ENCODE data around the gene C1GALT1.

Gene C1GALT1

DNA sequence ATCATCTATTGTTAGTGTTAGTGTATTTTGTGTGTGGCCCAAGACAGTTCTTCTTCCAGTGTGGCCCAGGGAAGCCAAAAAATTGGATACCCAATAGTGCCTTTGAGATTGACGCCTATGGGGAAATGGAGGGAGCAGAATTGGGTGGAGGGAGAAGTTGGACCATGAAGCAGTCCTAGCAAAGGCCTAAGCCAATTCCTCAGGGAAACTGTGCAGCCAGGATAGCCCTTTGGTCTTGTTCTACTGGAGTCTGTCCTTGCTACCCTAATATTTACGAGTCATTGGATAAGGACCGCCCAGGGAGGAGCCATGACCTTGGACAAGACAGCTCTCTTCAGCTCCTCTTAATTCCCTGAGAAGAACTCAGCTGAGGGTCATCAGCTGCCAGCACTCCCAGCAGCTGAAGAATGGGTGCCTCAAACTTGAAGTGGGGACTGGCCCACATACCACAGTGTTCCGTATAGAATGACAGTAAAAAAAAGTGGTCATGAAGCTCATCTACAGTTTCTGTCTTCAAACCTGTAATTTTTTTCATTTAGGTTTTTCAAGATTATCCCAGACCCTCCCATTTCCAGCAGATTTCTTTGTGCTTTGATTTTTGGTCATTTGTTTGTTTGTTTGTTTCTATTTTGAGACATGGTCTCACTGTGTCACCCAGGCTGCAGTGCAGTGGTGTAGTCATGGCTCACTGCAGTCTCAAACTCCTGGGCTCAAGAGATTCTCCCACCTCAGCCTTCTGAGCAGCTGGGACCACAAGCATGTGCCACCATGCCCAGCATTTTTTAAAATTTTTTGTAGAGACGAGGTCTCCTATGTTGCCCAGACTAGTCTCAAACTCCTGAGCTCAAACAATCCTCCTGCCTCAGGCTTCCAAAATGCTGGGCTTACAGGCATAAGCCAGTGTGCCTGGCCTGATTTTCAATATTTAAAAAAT, 81.2 kb downstream of the C1GALT1 start:
- H3K9ac ChIP-seq, result no peak overlapping the region
- H4K20me1 ChIP-seq, result no peaks in the 10 kb centered on the region
- peaks cover 12% of the 10 kb centered on the region; the same call in 1 of the 2 replicates for H3K36me3 ChIP-seq
- H3K9me3 ChIP-seq, result peaks cover 39% of the 10 kb centered on the region
- H3K4me2 ChIP-seq, result peak overlapping the region; percentile 36
- H3K4me1 ChIP-seq, result peaks cover 46% of the 10 kb centered on the region
- no peak overlapping the region for H3K4me3 ChIP-seq
- H3K27ac ChIP-seq, result no peak overlapping the region
- H3K27me3 ChIP-seq, result no peaks in the 10 kb centered on the region
- TF ChIP-seq Cebpa-rat (IDR thresholded peaks at IDR 0.05), result no peak

DNA sequence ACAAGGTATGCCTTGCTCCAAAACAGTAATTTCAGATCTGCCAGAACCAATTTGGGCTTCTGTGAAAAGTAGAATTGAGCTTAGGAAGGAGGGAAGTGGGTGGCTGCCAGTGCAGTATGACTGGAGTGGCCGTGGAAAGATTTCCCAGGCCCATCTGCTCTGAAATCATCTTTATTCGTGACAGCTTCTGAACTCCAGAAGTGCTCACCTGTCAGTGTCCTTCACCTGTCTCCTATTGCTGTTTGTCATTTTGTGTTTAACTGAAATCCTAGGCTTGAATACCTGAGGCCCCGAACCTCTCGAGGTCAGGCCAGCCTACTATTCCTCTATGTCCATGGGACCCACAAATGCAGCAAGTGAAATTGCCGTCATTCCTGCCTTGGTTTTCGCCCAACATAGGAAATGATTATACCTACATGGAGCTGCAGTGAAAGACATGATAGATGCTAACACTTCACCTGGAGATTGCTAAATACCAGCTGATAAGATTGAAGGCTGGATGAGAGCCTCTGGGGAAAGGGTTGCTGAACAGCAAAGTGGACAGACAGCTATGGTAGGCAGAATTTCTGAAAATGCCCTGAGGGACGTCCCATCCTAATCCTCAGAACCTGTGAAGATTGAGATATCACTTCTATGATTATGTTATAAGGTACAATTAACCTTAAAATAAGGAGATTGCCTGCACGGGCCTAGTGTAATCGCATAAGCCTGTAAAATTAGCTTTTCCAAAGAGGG, 82.1 kb downstream of the C1GALT1 start:
- TF ChIP-seq Cebpa-rat (IDR thresholded peaks at IDR 0.05), result no peak
- H3K36me3 ChIP-seq, result peaks cover 12% of the 10 kb centered on the region; the same call in 1 of the 2 replicates
- H3K9me3 ChIP-seq, result peaks cover 38% of the 10 kb centered on the region
- no peaks in the 10 kb centered on the region for H3K27me3 ChIP-seq
- no peaks in the 10 kb centered on the region for H4K20me1 ChIP-seq
- no peak overlapping the region for H3K27ac ChIP-seq
- no peak overlapping the region for H3K9ac ChIP-seq
- H3K4me2 ChIP-seq, result peak overlapping the region; percentile 41
- H3K4me3 ChIP-seq, result no peak overlapping the region
- peaks cover 37% of the 10 kb centered on the region for H3K4me1 ChIP-seq

DNA sequence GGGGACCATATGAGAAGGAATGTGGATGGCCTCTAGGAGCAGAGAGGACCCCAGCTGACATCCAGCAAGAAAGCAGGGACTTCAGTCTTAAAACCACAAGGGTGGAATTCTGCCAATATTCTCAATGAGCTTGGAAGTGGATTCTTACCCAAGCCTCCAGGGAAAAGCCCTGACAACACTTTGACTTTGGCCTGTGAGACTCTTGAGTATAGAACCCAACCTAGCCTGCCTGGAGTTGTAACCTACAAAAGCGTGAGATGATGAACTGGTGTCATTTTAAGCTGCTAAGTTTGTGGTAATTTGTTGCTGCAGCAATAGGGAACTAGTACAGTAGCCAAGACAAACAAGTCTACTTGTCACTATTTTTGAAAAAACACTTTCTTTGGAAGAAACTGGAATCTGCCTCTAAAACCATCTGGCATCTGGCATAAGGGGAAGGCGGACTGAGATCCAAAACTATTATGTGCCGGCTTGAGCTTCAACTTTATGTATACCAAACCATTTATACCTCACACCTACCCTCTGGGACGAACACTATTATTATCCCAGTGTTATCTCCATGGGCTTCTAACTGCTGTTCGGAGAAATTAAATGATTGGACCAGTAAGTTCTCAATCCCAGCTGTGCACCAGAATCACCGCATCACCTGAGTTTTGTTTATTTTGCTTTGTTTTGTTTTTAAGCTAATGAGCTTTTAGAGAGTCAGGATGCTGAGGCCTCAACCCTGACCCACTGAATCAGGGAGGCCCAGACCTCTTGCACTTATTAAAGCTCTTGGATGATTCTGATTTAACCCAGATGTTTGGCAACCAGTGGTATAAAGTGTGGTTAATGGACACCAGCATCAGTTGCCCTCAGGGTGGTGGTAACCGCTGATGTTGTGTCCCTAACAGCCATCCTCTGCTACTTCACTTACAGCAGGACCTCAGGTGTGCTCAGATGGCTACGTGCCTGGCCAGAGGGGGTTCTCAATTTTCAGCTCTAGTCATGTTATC, 83.0 kb downstream of the C1GALT1 start:
- no peak overlapping the region for H3K4me3 ChIP-seq
- H3K4me1 ChIP-seq, result peaks cover 38% of the 10 kb centered on the region
- H3K27ac ChIP-seq, result no peak overlapping the region
- H3K9me3 ChIP-seq, result peaks cover 29% of the 10 kb centered on the region
- H4K20me1 ChIP-seq, result no peaks in the 10 kb centered on the region
- H3K36me3 ChIP-seq, result peaks cover 6% of the 10 kb centered on the region; the same call in 1 of the 2 replicates
- H3K4me2 ChIP-seq, result peak overlapping the region; percentile 41
- H3K27me3 ChIP-seq, result no peaks in the 10 kb centered on the region
- TF ChIP-seq Cebpa-rat (IDR thresholded peaks at IDR 0.05), result no peak
- H3K9ac ChIP-seq, result no peak overlapping the region

DNA sequence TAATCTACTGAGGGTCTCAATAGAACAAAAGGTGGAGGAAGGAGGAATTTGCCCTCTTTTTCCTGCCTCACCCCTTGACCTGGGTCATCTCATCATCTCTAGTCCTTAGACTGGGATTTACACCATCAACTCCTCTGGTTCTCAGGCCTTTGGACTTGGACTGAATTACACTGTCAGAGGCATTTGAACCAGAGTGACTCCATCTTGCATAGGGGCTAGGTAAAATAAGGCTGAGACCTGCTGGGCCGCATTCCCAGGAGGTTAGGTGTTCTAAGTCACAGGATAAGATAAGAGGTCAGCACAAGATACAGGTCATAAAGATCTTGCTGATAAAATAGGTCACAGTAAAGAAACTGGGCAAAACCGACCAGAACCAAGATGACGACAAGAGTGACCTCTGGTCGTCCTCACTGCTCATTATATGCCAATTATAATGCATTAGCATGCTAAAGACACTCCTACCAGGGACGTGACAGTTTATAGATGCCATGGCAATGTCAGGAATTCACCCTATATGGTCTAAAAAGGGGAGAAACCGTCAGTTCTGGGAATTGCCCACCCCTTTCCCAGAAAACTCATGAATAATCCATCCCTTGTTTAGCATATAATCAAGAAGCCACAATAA, 84.0 kb downstream of the C1GALT1 start:
- TF ChIP-seq Cebpa-rat (IDR thresholded peaks at IDR 0.05), result no peak
- Histone ChIP-seq H3K27ac (no peak overlapping the region), H3K4me2 (no peak overlapping the region), H3K9me3 (peaks cover 19% of the 10 kb centered on the region), H3K4me3 (no peak overlapping the region), H3K9ac (no peak overlapping the region), H3K27me3 (no peaks in the 10 kb centered on the region), H4K20me1 (no peaks in the 10 kb centered on the region), H3K36me3 (no peaks in the 10 kb centered on the region), H3K4me1 (peaks cover 48% of the 10 kb centered on the region)

DNA sequence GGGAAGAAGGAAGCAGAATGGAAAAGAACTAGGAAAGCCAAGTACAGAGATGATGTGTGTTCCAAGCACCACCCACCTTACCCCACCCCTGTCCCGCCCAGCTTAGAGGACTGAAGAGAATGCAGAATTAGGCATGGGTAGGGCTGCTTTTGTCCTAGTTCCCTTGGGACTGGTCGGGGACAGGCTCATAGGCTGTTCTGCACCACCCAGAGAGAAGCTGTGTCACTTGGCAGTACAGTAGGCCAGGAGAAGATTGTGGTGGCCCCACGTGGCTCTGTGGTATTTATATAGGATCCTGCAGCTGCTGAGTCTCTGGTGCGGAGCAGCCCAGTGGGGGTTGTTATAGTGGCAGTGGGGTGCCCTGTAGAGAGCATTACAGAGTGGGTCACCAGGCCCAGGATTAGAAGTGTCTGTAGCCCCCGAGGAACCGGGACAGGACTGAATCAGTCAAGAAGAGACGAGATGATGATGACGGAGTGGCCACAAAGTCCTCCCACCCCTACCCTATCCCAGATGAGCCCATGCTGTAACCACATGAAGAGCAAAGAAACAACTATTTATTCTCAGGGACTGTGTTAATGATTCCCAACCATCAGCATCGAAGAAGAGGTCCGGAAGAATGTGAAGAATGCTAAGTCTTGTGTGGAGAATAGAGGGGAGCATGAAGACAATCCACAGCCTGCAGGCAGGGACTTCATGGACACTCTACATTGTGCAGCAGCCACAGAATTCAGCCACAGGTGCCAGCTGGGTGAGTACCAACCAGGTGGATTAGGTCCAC, 88.9 kb downstream of the C1GALT1 start:
- TF ChIP-seq Cebpa-rat (IDR thresholded peaks at IDR 0.05), result no peak
- peak overlapping the region; percentile 70 for H3K4me2 ChIP-seq
- H3K4me3 ChIP-seq, result no peak overlapping the region

DNA sequence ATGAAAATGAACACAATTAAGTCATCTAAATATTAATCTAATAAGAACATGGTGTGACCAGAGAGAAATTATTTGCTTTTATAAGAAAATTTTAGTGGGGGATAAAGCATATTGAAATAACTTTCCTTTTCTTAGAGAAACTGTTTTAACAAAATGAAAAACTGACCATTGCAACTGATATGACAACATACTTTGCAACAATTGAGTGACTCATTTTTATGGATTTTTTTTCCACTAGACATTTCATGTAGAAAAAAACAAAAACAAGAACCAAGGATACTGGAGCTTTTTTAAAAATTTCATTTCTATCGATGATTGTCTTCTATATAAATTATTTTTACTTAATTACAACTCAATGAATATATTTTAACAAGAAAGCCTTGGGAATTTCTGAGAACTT, 90.0 kb downstream of the C1GALT1 start:
- Histone ChIP-seq H3K9me3 (no peaks in the 10 kb centered on the region), H3K9ac (no peak overlapping the region), H3K4me1 (peaks cover 70% of the 10 kb centered on the region), H4K20me1 (no peaks in the 10 kb centered on the region), H3K4me2 (no peak overlapping the region), H3K27ac (no peak overlapping the region), H3K4me3 (no peak overlapping the region), H3K36me3 (no peaks in the 10 kb centered on the region), H3K27me3 (no peaks in the 10 kb centered on the region)
- TF ChIP-seq Cebpa-rat (IDR thresholded peaks at IDR 0.05), result no peak

More for the DNA sequence above, 88.9 kb downstream of the C1GALT1 start:
- Histone ChIP-seq H3K4me1 (peaks cover 60% of the 10 kb centered on the region), H3K9me3 (no peaks in the 10 kb centered on the region), H3K27ac (peak overlapping the region; percentile 63), H3K36me3 (no peaks in the 10 kb centered on the region), H3K27me3 (no peaks in the 10 kb centered on the region), H3K9ac (peak overlapping the region; percentile 45; the same call in 1 of the 2 replicates), H4K20me1 (no peaks in the 10 kb centered on the region)

DNA sequence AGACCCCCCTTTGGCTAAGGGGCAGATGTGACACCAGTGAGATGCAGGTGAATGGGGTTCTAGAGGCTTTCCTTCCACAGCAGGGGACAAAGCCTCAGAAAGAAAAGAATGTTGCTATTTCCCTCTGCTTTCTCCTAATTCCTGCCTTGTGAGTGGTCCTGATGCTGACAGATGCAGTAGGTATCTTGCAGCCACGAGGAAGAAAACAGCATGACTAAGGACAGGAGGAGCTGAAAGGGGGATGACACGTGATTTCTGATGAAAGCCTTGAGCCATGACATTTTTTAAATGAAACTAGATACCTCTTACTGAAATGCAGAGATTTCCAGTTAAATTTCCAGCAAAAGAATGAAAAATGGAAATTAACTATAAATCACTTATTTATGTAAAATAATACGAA, 92.4 kb downstream of the C1GALT1 start:
- H4K20me1 ChIP-seq, result no peaks in the 10 kb centered on the region
- H3K4me1 ChIP-seq, result peaks cover 71% of the 10 kb centered on the region
- no peak overlapping the region for H3K9ac ChIP-seq
- no peak overlapping the region for H3K27ac ChIP-seq
- TF ChIP-seq Cebpa-rat (IDR thresholded peaks at IDR 0.05), result no peak
- peak overlapping the region; percentile 24; the same call in 1 of the 2 replicates for H3K4me2 ChIP-seq
- no peaks in the 10 kb centered on the region for H3K9me3 ChIP-seq
- H3K4me3 ChIP-seq, result no peak overlapping the region
- H3K36me3 ChIP-seq, result no peaks in the 10 kb centered on the region
- H3K27me3 ChIP-seq, result no peaks in the 10 kb centered on the region

DNA sequence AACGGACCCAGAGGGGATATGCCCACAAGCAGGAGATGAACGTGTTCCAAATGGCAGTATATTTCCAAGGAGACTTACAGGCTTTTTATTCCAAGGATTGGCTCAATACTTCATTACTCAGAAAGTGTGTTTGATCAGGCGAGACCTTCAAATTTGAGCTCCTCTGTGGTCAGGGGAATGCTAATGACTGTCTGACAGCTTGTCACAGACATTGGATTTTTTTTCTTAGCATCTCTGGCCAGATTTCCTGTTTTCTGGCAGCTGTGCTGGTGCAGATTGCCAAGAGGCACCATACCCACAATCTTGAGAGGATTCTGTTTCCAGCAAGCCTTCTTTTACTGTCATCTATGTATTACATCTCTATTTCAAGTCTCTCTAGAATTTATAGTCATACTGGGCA, 93.8 kb downstream of the C1GALT1 start:
- H3K4me3 ChIP-seq, result no peak overlapping the region
- H3K27ac ChIP-seq, result peak overlapping the region; percentile 52; the same call in 1 of the 2 replicates
- H3K36me3 ChIP-seq, result no peaks in the 10 kb centered on the region
- peaks cover 11% of the 10 kb centered on the region for H3K9me3 ChIP-seq
- peak overlapping the region; percentile 83 for H3K4me2 ChIP-seq
- H4K20me1 ChIP-seq, result no peaks in the 10 kb centered on the region
- peaks cover 57% of the 10 kb centered on the region for H3K4me1 ChIP-seq
- TF ChIP-seq Cebpa-rat (IDR thresholded peaks at IDR 0.05), result no peak
- no peaks in the 10 kb centered on the region for H3K27me3 ChIP-seq
- no peak overlapping the region for H3K9ac ChIP-seq

All from BLaER1 (cell line).